ENCODE results near the gene NAA30.

- TF ChIP-seq CTCF (IDR thresholded peaks at IDR 0.05) (no peak), POLR2A (IDR thresholded peaks at IDR 0.05) (no peak)
These were observed 15.2 kb upstream of the NAA30 start for GRCh38 chr14:57375156-57375555.
